ENCODE results near the gene DCAF11.
A peak's percentile ranks its signal among the peaks of the same experiment; 100 is the strongest.

The DCAF11 gene

DNA sequence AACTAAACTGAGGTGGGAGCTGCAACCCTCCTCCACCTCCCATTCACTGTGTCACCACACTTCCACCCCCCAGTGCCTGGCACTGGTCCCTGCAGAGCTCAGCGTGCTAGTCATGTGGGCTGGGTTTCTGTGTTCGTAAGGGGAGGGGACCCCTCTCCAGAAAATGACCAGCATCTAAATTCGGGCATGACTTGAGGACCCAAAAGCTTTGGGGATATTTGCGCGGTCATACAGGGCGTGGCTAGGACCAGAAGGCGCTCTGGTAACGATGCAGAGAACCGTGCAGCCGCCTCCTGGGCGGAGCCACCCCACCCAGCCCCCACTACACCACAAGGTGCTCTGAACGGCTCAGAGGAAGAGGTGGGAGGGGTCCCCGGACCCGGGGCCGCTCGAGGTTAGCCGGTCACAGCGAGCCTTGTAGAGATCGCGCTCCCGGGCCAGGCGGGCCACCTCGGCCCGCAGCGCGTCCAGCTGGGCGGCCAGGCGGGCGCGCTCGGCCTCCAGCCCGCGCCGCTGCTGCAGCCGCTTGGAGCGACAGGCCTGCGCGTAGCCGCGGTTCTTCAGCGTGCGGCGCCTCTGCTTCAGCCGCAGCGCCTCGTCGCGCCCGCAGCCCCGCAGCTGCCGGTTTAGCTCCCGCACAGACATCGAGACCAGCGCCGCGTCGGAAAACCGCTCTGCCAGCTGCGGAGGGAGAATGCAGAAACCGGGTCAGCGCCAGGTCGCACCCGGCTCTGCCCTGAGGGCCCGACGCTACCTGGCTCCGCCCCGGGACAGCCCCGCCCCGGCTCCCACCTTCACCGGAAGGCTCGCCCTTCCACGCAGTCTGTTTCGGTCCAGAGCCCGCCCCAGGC lies 33.5 kb upstream of the DCAF11 start (continued):
- TF ChIP-seq, protein P1, sequence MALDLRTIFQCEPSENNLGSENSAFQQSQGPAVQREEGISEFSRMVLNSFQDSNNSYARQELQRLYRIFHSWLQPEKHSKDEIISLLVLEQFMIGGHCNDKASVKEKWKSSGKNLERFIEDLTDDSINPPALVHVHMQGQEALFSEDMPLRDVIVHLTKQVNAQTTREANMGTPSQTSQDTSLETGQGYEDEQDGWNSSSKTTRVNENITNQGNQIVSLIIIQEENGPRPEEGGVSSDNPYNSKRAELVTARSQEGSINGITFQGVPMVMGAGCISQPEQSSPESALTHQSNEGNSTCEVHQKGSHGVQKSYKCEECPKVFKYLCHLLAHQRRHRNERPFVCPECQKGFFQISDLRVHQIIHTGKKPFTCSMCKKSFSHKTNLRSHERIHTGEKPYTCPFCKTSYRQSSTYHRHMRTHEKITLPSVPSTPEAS (tag by site-specific recombination; IDR thresholded peaks at IDR 0.05): no peak
- TF ChIP-seq ZXDB (tag by site-specific recombination; IDR thresholded peaks at IDR 0.05): no peak
- 0 out of 2 replicates have a peak, but pooled peaks have one; percentile 15 for TF ChIP-seq ZNF629 (tag by site-specific recombination; IDR thresholded peaks at IDR 0.05)
- peak; percentile 47; the same call in 1 of the 2 replicates for TF ChIP-seq GLIS2 (tag by site-specific recombination; IDR thresholded peaks at IDR 0.05)
- peak; percentile 82 for TF ChIP-seq KLF1 (tag by site-specific recombination; IDR thresholded peaks at IDR 0.05)
- TF ChIP-seq ZNF600 (tag by site-specific recombination; IDR thresholded peaks at IDR 0.05): peak; percentile 50; the same call in 1 of the 2 replicates
- TF ChIP-seq OVOL3 (tag by site-specific recombination; IDR thresholded peaks at IDR 0.05): no peak
- TF ChIP-seq SCRT1 (tag by site-specific recombination; IDR thresholded peaks at IDR 0.05; ENCODE audit: borderline replicate concordance): no peak
- TF ChIP-seq ZNF549 (tag by site-specific recombination; IDR thresholded peaks at IDR 0.05): no peak
- peak; percentile 35; the same call in 1 of the 2 replicates for TF ChIP-seq ZBTB20 (tag by site-specific recombination; IDR thresholded peaks at IDR 0.05)
- peak; percentile 66 for TF ChIP-seq SP3 (tag by site-specific recombination; IDR thresholded peaks at IDR 0.05)
- peak; percentile 27; the same call in 1 of the 2 replicates for TF ChIP-seq ZBTB8A (tag by site-specific recombination; IDR thresholded peaks at IDR 0.05)
- TF ChIP-seq ZNF223 (tag by site-specific recombination; IDR thresholded peaks at IDR 0.05): no peak
- TF ChIP-seq ZSCAN16 (tag by site-specific recombination; IDR thresholded peaks at IDR 0.05): no peak
- TF ChIP-seq ZNF792 (tag by site-specific recombination; IDR thresholded peaks at IDR 0.05): no peak
- TF ChIP-seq, protein P2, sequence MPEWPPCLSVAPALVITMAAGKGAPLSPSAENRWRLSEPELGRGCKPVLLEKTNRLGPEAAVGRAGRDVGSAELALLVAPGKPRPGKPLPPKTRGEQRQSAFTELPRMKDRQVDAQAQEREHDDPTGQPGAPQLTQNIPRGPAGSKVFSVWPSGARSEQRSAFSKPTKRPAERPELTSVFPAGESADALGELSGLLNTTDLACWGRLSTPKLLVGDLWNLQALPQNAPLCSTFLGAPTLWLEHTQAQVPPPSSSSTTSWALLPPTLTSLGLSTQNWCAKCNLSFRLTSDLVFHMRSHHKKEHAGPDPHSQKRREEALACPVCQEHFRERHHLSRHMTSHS (tag by site-specific recombination; IDR thresholded peaks at IDR 0.05): no peak
- TF ChIP-seq ZNF560 (tag by site-specific recombination; IDR thresholded peaks at IDR 0.05; ENCODE audit: borderline replicate concordance): no peak
- TF ChIP-seq, protein P3, sequence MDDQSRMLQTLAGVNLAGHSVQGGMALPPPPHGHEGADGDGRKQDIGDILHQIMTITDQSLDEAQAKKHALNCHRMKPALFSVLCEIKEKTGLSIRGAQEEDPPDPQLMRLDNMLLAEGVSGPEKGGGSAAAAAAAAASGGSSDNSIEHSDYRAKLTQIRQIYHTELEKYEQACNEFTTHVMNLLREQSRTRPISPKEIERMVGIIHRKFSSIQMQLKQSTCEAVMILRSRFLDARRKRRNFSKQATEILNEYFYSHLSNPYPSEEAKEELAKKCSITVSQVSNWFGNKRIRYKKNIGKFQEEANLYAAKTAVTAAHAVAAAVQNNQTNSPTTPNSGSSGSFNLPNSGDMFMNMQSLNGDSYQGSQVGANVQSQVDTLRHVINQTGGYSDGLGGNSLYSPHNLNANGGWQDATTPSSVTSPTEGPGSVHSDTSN (CRISPR knock-in tag; IDR thresholded peaks at IDR 0.05): no peak
- TF ChIP-seq, protein P4, sequence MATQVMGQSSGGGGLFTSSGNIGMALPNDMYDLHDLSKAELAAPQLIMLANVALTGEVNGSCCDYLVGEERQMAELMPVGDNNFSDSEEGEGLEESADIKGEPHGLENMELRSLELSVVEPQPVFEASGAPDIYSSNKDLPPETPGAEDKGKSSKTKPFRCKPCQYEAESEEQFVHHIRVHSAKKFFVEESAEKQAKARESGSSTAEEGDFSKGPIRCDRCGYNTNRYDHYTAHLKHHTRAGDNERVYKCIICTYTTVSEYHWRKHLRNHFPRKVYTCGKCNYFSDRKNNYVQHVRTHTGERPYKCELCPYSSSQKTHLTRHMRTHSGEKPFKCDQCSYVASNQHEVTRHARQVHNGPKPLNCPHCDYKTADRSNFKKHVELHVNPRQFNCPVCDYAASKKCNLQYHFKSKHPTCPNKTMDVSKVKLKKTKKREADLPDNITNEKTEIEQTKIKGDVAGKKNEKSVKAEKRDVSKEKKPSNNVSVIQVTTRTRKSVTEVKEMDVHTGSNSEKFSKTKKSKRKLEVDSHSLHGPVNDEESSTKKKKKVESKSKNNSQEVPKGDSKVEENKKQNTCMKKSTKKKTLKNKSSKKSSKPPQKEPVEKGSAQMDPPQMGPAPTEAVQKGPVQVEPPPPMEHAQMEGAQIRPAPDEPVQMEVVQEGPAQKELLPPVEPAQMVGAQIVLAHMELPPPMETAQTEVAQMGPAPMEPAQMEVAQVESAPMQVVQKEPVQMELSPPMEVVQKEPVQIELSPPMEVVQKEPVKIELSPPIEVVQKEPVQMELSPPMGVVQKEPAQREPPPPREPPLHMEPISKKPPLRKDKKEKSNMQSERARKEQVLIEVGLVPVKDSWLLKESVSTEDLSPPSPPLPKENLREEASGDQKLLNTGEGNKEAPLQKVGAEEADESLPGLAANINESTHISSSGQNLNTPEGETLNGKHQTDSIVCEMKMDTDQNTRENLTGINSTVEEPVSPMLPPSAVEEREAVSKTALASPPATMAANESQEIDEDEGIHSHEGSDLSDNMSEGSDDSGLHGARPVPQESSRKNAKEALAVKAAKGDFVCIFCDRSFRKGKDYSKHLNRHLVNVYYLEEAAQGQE (tag by site-specific recombination; IDR thresholded peaks at IDR 0.05): no peak
- no peak for TF ChIP-seq ZNF211 (tag by site-specific recombination; IDR thresholded peaks at IDR 0.05; ENCODE audit: low read depth)
- no peak for TF ChIP-seq ZNF302 (tag by site-specific recombination; IDR thresholded peaks at IDR 0.05; ENCODE audit: low read depth)
- peak; percentile 26; the same call in 1 of the 2 replicates for TF ChIP-seq ZNF76 (tag by site-specific recombination; IDR thresholded peaks at IDR 0.05; ENCODE audit: borderline replicate concordance, low read depth)
- TF ChIP-seq KLF16 (tag by site-specific recombination; IDR thresholded peaks at IDR 0.05): 0 out of 2 replicates have a peak, but pooled peaks have one; percentile 18
- no peak for TF ChIP-seq GLI4 (tag by site-specific recombination; IDR thresholded peaks at IDR 0.05)
- TF ChIP-seq, protein P5, sequence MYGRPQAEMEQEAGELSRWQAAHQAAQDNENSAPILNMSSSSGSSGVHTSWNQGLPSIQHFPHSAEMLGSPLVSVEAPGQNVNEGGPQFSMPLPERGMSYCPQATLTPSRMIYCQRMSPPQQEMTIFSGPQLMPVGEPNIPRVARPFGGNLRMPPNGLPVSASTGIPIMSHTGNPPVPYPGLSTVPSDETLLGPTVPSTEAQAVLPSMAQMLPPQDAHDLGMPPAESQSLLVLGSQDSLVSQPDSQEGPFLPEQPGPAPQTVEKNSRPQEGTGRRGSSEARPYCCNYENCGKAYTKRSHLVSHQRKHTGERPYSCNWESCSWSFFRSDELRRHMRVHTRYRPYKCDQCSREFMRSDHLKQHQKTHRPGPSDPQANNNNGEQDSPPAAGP (tag by site-specific recombination; IDR thresholded peaks at IDR 0.05): 0 out of 2 replicates have a peak, but pooled peaks have one; percentile 29
- 0 out of 2 replicates have a peak, but pooled peaks have one; percentile 60 for TF ChIP-seq ZNF561 (tag by site-specific recombination; IDR thresholded peaks at IDR 0.05; ENCODE audit: borderline replicate concordance)
- 0 out of 2 replicates have a peak, but pooled peaks have one; percentile 23 for TF ChIP-seq TRIM28 (IDR thresholded peaks at IDR 0.05; ENCODE audit: borderline replicate concordance, low read length)
- TF ChIP-seq EGR2 (tag by site-specific recombination; IDR thresholded peaks at IDR 0.05; ENCODE audit: low read depth): 0 out of 2 replicates have a peak, but pooled peaks have one; percentile 11
- TF ChIP-seq, protein P6, sequence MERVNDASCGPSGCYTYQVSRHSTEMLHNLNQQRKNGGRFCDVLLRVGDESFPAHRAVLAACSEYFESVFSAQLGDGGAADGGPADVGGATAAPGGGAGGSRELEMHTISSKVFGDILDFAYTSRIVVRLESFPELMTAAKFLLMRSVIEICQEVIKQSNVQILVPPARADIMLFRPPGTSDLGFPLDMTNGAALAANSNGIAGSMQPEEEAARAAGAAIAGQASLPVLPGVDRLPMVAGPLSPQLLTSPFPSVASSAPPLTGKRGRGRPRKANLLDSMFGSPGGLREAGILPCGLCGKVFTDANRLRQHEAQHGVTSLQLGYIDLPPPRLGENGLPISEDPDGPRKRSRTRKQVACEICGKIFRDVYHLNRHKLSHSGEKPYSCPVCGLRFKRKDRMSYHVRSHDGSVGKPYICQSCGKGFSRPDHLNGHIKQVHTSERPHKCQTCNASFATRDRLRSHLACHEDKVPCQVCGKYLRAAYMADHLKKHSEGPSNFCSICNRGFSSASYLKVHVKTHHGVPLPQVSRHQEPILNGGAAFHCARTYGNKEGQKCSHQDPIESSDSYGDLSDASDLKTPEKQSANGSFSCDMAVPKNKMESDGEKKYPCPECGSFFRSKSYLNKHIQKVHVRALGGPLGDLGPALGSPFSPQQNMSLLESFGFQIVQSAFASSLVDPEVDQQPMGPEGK (tag by site-specific recombination; IDR thresholded peaks at IDR 0.05): peak; percentile 77
